Fibroblast of the conjunctiva (primary cell): Measurements from ENCODE around the gene TGFBR3.

Source experiments
- DNase-seq: peaks from one replicate; pipeline ENCODE4 v3.0.0-alpha.2; 2010; ENCODE audit warnings: low read depth

The TGFBR3 gene

GRCh38 chr1:91885716-91886506 is at the start of gene TGFBR3:
TGFBR3 (minus strand) TSS chr1:91886151; CDS start chr1:91861531, 24,620 bp downstream.
- peak; percentile 94 for DNase-seq

- DNase-seq, result peak; percentile 54
These were observed 43.3 kb upstream of the TGFBR3 start for GRCh38 chr1:91929250-91929649.

- no peak for DNase-seq
These were observed 42.1 kb upstream of the TGFBR3 start for GRCh38 chr1:91928026-91928425.

GRCh38 chr1:91925644-91926435 is 39.9 kb upstream of the TGFBR3 start:
- no peak for DNase-seq

- no peak for DNase-seq
These were observed 38.2 kb upstream of the TGFBR3 start for GRCh38 chr1:91924146-91924545.

GRCh38 chr1:91919962-91920361 is 34.0 kb upstream of the TGFBR3 start:
- DNase-seq, result no peak

- DNase-seq, result no peak
These were observed 31.0 kb upstream of the TGFBR3 start for GRCh38 chr1:91916811-91917460.

- DNase-seq, result no peak
These were observed 30.1 kb upstream of the TGFBR3 start for GRCh38 chr1:91916046-91916445.

GRCh38 chr1:91913018-91913417 is 27.1 kb upstream of the TGFBR3 start:
- no peak for DNase-seq

GRCh38 chr1:91912266-91912665 is 26.3 kb upstream of the TGFBR3 start:
- DNase-seq, result no peak

GRCh38 chr1:91901231-91901630 is 15.3 kb upstream of the TGFBR3 start:
- no peak for DNase-seq

- DNase-seq, result peak; percentile 88
These were observed 14.6 kb upstream of the TGFBR3 start for GRCh38 chr1:91900562-91900961.

GRCh38 chr1:91897016-91897415 is 11.1 kb upstream of the TGFBR3 start:
- DNase-seq, result no peak

GRCh38 chr1:91895832-91896556 is 10.0 kb upstream of the TGFBR3 start:
- DNase-seq, result no peak

GRCh38 chr1:91894036-91894761 is 8.2 kb upstream of the TGFBR3 start:
- no peak for DNase-seq

- DNase-seq, result no peak
These were observed 6.0 kb upstream of the TGFBR3 start for GRCh38 chr1:91891969-91892368.

- peak; percentile 47 for DNase-seq
These were observed 5.5 kb upstream of the TGFBR3 start for GRCh38 chr1:91891454-91891853.

- DNase-seq, result no peak
These were observed 3.9 kb upstream of the TGFBR3 start for GRCh38 chr1:91889717-91890459.

GRCh38 chr1:91885213-91885715 is 687 bp downstream of the TGFBR3 start:
- DNase-seq, result no peak

GRCh38 chr1:91884459-91885212 is 1.3 kb downstream of the TGFBR3 start:
- DNase-seq, result no peak
